Glomerular visceral epithelial cell (primary cell): ENCODE results near the gene ST6GAL2.

Experiments
- DNase-seq: peaks from one replicate; pipeline ENCODE4 v3.0.0-alpha.2; 2016; ENCODE audit errors: extremely low spot score

The ST6GAL2 gene

DNA sequence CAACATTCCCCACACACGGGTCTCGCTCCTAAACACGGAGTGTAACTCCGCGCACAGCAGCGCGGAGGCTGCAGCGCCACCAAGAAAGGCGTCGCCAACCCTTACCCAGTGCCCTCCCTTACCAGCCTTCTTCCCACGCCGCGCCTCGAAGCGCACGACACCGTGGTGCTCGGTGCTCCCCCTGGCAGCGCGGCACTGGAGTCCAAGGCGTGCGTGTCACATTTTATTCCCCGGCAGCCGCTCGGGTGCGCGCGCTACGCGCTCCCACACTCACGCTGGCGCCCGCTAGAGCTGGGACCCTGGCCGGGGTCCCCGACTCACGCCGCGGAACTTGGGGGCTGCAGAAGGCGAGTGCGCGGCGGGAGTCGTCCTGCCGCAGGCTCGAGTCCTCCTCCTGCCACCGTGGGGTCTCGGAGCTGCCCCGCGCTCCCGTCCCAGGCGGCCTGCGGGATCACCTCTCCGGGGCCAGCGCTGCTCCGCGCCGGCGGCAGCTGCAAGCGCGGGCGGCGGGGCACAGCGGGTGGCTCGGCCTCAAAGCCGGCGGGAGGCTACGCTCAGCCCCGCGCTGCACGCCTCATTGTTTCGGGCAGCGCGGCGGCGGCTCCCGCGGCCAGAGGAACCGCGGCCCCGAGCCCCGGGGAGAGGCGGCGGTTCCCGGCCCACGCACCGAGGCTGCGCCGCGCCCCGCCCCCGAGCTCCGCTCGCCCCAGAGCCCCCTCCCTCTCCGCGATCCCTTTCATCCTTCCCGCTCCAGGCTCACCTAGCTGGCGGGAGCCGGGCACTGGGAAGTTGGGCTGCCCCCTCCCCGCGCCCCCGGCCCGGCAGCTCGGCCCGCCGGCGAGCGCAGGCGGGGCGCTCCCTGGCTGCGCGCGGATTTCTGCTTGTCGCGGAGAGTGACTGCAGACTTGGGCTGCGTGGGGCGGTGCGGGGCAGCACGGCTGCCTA, at the start of gene ST6GAL2:
Gene ST6GAL2, minus strand, starts transcription at position 197 of the 945 bp plus-strand sequence. CDS start 42,190 bp downstream, outside the sequence.
- peak; percentile 62 for DNase-seq

DNA sequence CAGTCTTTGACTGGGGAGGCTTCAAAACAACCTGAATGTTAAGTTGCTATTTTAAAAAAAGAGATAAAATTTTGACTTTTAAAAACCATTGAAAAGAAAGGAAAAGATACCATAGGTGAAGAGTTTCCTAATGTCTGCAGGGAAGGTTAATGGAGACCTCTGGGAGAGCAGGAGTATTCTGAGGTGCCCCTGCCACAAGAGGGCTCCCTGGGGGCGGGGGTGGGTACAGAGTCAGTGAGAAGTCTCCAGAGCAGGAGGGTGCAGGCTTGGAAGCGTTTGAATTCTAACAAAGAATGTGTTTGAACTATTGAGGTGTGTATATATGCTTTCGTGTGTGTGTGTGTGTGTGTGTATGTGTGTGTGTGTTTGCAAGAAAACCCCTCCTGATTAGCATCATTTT, 46.7 kb upstream of the ST6GAL2 start:
- no peak for DNase-seq

- no peak for DNase-seq
Measured at GRCh38 chr2:106931717-106932335, 45.9 kb upstream of the ST6GAL2 start.

GRCh38 chr2:106921451-106921850, 35.5 kb upstream of the ST6GAL2 start:
- DNase-seq, result no peak

DNA sequence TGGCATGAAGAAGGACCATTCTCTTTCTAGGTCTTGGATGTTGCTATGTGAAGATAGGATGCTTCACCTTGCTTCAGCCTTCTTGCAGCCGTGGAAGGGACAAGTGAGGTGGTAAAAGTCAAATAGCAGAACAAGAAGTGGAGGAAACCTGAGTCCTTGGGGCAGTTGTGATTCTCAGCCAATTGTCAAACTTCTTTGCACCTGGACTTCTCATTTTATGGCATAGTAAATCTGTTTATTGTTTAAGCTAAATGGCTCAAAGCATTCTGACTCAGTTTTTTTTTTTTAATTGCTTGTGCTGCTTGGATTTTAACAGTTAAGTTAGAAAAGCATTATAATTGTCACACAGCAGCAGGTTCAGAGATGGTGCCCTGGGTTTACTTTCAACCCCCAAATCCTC, 33.0 kb upstream of the ST6GAL2 start:
- no peak for DNase-seq

GRCh38 chr2:106904242-106904641, 18.3 kb upstream of the ST6GAL2 start:
- DNase-seq, result no peak

GRCh38 chr2:106899786-106900530, 14.0 kb upstream of the ST6GAL2 start:
- no peak for DNase-seq

- no peak for DNase-seq
Measured at GRCh38 chr2:106894545-106894944, 8.6 kb upstream of the ST6GAL2 start.

DNA sequence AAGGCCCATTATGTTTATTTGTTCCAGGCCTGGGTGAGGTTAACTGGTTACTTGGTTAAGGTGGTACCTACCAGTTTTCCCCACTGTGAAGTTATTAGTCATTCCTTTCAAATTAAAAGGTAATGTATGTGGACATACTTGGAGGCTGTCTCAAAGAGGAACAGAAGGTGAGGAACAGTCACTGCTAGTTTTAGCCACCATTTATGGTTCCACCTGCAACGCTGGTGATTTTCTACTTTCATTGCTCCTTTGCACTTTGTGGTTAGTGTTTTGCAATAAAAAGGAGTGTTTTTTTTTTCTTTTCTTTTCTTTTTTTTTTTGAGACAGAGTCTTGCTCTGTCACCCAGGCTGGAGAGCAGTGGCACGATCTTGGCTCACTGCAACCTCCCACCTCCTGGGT, 6.1 kb upstream of the ST6GAL2 start:
- no peak for DNase-seq

- DNase-seq, result peak; percentile 18
Measured at GRCh38 chr2:106890606-106891005, 4.6 kb upstream of the ST6GAL2 start.

- DNase-seq, result peak; percentile 85
Measured at GRCh38 chr2:106886916-106887758, 1.2 kb upstream of the ST6GAL2 start.

GRCh38 chr2:106885329-106885728, 638 bp downstream of the ST6GAL2 start:
- DNase-seq, result peak; percentile 35

DNA sequence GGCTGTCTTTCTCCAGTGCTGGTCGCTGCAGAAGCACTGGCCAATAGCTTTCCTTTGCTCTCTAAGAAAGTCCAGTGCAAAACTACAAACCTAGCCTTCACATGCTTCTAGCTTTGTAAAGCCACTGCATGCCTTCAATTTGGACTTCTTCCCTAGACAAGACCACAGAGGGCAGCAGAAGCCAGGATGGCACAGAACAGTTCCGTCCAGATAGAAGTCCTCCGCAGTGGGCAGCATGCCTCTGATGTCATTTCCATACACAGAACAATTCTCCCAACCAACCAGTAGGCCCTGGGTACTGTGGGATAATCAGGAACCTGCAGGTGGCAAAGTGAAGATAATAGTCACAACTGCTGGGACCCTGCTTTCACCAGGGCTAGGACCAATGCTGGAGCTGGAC, 3.3 kb downstream of the ST6GAL2 start:
- DNase-seq, result peak; percentile 44

DNA sequence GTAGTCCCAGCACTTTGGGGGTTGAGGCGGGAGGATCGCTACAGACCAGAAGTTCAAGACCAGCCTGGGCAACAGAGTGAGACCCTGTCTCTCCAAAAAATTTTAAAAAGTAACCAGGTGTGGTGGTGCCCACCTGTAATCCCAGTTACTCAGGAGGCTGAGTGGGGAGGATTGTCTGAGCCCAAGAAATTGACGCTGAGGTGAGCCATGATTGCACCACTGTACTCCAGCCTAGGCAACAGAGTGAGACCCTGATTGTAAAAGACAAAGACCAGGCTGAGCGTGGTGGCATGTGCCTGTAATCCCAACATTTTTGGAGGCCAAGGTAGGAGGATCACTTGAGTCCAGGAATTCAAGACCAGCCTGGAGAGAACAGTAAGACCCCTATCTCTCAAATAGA, 7.8 kb downstream of the ST6GAL2 start:
- DNase-seq, result no peak

- DNase-seq, result no peak
Measured at GRCh38 chr2:106876699-106877098, 9.3 kb downstream of the ST6GAL2 start.

DNA sequence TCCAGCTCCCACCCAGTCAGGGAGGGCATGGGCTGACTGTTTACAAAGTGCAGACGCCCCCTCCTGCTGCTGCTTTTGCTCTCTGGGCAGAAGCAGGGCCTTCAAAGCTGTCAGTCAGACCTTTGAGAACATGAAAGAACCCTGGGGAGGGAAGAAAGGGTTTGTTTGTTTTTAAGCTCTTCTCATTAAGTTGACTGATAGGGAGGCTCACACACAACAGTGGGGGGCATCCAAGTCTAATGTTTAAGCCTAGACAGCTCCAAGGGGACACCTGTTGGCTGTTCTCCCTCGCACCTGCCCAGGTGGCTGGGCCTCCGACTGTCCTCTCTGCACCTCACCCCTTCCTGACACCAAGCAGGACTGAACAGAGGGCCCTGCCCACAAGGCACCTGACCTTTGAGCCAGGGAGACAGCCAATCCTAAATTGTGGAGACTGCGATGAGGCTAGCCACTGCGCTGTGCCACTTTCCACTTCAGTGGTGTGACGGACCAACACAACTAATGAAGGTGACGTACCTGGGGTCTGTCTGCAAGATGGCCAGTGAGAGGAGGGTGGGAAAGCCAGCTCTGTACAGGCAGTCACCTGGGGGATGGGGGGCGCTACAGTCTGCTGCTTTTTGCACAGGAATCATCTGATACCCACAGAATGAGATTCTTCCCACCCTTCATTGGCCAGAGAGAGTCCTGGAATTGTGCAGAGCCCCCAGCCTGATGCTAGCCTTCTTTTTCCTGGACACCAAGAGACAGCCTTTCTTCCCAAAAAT, 16.3 kb downstream of the ST6GAL2 start:
- no peak for DNase-seq

DNA sequence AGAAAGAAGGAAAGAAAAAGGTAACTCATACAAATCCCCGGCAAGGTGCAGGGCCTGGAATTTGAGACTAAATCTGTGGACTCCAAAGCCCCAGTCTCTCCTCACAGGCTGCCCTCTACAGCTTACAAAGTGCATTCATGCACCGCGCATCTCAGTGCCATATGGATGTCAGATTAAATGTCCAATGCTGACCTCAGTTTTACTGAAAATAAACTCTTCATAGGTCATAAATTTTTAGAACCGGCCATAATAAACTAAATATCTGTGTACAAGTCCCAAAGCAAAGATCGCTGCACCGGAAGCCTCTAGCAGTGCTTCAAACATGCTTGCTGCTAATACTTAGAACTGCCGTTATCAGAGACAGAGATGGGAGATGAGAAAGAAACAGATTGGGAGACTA, 17.7 kb downstream of the ST6GAL2 start:
- DNase-seq, result no peak

DNA sequence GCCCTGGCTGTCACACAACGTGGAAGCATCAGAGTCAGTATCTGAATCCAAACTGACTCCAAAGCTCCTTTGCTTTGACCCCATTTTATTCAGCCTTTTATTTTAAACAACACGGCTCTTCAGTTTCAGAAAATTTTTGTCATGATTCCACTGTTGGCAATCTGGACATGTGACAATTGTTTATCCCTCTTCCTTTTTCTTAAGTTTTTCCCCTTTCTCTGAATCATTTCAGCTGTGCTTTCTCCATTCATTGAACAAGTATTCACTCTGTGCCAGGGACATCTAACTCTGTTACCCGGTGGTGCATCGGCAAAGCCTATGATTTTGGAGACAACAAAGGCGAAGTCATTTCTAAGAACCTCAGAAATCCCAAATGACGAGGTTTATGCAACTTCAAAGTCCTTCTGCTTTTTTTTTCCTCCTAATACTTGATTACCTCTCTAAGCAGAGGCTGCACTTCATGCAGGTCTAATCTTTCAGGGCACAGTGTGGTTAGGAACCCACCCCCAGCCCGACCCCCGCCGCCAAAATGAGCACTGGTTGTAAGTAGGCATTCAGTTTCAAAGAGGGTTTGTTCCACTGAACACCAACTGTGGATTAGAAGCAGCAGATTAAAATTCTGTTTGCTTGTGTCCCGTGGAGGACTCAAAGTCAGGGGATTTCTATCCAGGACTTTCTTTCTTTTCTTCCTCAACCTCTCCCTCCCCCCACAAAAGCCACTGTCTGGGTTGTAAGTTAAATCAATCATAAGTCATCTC, 18.6 kb downstream of the ST6GAL2 start:
- DNase-seq, result no peak

DNA sequence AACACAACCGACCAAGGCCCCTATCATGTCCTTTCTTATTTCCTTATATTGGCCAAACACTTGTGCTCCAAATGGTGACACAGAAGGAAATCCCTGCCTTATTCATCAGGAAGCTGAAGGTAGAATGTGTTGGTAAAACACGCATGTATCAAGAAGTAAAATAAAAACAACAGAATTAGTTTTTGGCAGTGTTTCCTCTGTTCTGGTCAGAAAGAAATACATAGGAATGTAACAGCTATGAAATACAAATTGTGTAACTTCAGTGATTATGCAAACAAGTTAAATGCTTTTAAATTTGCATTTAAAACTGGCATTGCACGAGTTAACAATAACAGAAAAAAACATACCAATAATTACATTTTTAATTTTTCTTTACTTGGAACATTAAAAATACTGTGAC, 19.3 kb downstream of the ST6GAL2 start:
- no peak for DNase-seq

- no peak for DNase-seq
Measured at GRCh38 chr2:106864051-106864450, 21.9 kb downstream of the ST6GAL2 start.
